ENCODE data around the gene ACADL.

Gene ACADL

GRCh38 chr2:210170446-210171303 lies 54.6 kb downstream of the ACADL start:
- DNase-seq (ENCODE audit: low read depth in 4 of 4, low spot score in 1 of 4) = peak; percentile 95 to 97 (median 96)

GRCh38 chr2:210170196-210170445 lies 55.1 kb downstream of the ACADL start:
- no peak for DNase-seq (ENCODE audit: low read depth in 4 of 4, low spot score in 1 of 4)

DNA sequence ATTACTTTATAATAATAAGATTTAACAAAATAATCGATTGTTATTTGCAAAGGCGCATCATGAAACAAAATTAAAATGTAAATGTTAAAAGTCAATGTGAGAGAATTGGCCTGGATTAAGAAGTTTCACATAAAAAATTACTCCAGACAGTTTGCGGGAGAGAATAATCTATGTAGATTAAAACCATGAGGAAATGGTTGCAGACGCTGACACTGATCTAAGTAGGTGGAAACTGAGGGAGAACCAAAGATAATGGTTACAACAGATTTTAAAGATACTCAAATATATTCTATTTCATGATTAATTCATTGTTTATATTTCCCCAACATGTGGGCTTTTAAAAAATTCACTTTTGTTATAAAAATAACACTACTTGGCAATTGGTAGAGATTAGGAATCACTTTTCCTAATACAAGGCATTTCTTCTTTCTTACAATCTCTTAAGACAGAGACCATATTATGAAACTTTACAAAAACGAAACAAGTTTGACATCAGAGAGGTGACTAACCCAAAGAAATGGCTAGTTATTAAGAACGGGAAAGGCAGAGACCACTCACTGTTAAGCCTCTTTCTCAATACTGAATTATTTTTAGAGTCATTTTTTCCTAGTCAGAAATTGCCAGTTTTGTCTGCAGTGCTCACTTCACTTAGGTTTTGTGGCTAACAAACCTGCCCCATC lies 55.6 kb downstream of the ACADL start:
- no peak for DNase-seq (ENCODE audit: low read depth in 4 of 4, low spot score in 1 of 4)

DNA sequence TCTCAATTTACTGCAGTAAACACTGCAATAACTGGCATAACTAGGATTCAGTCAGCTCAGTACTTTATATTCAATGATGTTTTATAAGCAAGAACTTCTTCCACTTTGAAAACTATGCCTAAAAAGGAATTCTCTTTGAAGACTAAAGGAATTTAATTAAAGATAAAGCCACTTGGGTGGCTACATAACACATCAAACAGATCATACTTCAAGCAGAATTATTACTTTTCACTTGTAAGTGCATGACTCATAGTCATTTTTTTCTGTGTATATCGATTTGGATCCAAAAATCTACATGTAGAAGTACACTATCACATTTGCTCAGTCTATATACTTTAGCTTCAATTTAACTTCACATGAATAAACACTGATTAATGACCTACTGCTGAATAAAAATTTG lies 58.0 kb downstream of the ACADL start:
- DNase-seq (ENCODE audit: low read depth in 4 of 4, low spot score in 1 of 4) = no peak

DNA sequence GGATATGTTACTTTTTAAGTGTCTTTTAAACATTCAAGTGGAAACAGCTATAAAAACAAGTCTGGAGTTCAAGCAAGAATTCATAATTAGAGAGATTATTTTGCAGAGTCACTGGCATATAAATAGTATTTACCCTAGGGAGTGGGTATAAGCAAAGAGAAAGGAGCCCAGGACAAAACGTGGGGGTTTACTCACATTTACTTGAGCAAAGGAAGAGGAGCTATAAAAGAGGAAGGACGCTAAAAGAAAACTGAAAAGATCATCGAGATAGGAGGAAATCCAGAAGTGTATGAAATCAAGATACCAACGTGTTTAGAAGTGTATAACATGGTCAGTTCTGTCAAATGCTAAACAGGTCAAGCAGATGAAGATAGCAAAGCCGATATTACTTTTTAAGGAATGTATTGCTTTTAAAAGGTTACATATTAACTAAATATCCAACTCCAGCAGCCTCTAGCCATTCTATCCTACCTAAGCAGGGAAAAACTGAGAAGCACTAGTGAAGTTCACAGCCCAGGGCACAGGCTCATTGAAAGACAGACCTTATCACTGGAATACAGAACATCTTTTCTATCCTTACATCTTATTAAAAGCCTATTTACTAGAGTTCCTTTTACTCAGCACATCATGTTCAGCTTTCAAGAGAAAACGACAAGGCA lies 62.7 kb downstream of the ACADL start:
- no peak for DNase-seq (ENCODE audit: low read depth in 4 of 4, low spot score in 1 of 4)

DNA sequence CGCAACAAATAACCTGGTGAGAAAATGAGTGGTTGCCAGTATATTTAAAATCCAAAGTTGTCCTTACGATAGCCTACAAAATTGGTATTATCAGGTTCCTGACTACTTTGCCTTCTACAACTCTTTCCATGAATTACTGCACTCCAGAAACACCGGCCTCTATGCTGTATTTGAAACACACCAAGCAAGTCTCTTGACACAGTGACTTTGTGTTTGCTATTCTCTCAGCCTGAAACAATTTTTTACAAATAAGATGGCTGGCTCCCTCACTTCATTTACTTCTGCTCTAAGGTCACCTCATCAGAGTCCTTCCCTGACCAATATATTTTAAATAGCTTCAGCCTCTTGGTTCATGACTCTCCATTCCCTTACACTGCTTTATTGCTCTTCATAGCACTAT lies 66.2 kb downstream of the ACADL start:
- no peak for DNase-seq (ENCODE audit: low read depth in 4 of 4, low spot score in 1 of 4)

DNA sequence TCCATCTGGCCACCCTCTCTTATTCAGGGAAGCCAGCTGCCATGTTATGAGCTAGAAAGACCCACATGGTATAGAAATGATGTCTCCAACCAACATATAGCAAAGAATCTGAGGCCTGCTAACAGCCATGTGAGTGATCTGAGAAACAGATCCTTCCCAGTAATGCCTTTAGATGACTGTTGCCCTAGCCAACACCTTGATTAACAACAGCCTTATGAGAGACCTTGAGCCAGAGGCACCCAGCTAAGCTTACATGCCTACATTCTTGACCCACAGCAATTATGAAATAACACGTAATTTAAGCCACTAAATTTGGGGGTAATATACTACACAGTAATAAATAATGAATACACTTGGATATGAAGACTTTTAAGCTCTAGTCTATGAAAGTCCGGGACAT lies 67.0 kb downstream of the ACADL start:
- no peak for DNase-seq (ENCODE audit: low read depth in 4 of 4, low spot score in 1 of 4)

- DNase-seq (ENCODE audit: low read depth in 4 of 4, low spot score in 1 of 4) = no peak
Observed at GRCh38 chr2:210157526-210157925, 67.7 kb downstream of the ACADL start.

DNA sequence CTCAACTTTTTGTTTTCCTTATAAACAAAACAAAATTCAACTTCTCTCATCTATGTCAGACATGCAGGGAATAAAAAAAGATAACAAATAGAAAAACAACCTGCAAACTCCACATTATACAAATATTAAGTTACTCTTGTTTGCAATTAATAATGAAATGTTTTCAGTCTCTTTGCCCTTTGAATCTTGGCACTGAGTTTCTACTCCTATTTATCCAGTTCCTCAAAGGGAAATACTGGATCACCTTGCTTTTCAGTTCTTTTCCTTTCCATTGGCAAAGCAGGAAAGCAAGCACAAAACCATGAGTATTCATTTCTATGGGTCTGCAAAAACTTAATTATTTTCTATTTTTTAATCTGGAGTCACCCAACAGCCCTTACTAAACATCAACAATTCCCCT lies 77.6 kb downstream of the ACADL start:
- no peak for DNase-seq (ENCODE audit: low read depth in 4 of 4, low spot score in 1 of 4)
